ENCODE measurements around the gene ANK3.

DNA sequence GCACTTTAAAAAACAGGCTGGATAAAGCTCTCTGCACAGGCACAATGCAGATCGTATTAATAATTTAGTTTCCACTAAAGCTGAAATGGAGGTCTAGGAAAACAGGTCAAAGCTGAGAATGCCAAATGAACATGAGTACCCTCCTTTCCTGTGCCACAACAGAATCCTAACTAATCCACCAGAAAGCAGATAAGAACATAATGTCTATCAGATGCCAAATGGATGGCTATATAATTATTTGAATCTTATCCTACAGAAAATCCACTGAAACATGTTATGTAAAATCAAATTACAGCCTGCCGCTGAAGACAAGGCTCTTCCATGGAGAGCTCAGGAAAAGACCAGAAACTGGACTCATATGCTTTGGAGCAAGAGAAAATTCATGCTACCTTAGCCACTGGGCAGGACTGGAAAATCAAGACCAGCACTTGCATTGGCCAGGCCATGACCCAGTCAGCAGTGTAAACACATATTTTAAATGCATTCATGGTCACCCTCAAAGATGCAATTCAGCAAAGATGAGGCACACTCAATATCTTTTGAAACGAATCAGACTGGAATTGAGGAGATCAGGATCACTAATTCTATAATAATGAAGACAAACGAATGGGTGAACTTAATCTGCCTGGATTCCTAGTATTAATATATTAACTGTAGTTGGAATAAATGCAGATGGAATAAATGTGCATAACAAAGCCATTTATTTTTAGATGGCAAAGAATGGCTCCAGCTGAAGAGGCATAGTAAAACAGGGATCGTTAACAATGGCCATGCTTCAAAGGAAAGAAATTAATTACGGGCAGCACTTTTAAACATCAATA lies 13.2 kb downstream of the ANK3 start:
- no peak for TF ChIP-seq POLR2A (IDR thresholded peaks at IDR 0.05)
- TF ChIP-seq, protein P1, sequence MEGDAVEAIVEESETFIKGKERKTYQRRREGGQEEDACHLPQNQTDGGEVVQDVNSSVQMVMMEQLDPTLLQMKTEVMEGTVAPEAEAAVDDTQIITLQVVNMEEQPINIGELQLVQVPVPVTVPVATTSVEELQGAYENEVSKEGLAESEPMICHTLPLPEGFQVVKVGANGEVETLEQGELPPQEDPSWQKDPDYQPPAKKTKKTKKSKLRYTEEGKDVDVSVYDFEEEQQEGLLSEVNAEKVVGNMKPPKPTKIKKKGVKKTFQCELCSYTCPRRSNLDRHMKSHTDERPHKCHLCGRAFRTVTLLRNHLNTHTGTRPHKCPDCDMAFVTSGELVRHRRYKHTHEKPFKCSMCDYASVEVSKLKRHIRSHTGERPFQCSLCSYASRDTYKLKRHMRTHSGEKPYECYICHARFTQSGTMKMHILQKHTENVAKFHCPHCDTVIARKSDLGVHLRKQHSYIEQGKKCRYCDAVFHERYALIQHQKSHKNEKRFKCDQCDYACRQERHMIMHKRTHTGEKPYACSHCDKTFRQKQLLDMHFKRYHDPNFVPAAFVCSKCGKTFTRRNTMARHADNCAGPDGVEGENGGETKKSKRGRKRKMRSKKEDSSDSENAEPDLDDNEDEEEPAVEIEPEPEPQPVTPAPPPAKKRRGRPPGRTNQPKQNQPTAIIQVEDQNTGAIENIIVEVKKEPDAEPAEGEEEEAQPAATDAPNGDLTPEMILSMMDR (IDR thresholded peaks at IDR 0.05): no peak
